GM12864 (cell line): Measurements from ENCODE around the gene MOCS2.

Experiments
- DNase-seq: peaks from one replicate; pipeline ENCODE4 v3.0.0-alpha.2; 2011; ENCODE audit warnings: low read depth
- H3K4me3 ChIP-seq: 2 replicates; pipeline ENCODE4 v1.5.1; 2011; ENCODE audit warnings: mild to moderate bottlenecking, low read depth, low read length, control low read depth
- CTCF ChIP-seq: IDR thresholded peaks from 2 replicates; pipeline ENCODE4 v1.5.1; 2011; ENCODE audit warnings: low read depth, mild to moderate bottlenecking, moderate library complexity, low read length, control low read depth, inconsistent platforms; ENCODE audit errors: missing control alignments

MOCS2 gene

GRCh38 chr5:53095931-53096525 lies 13.5 kb downstream of the MOCS2 start:
- peak; percentile 40 for DNase-seq
- peak; percentile 72 for TF ChIP-seq CTCF
- no peak overlapping the region for H3K4me3 ChIP-seq

GRCh38 chr5:53095217-53095616 lies 14.3 kb downstream of the MOCS2 start:
- H3K4me3 ChIP-seq: no peak overlapping the region
- DNase-seq: no peak
- TF ChIP-seq CTCF: no peak

GRCh38 chr5:53092242-53092641 lies 17.3 kb downstream of the MOCS2 start:
- TF ChIP-seq CTCF: no peak
- no peak overlapping the region for H3K4me3 ChIP-seq
- no peak for DNase-seq

GRCh38 chr5:53091289-53091688 lies 18.3 kb downstream of the MOCS2 start:
- TF ChIP-seq CTCF: no peak
- no peak overlapping the region for H3K4me3 ChIP-seq
- DNase-seq: no peak

DNA sequence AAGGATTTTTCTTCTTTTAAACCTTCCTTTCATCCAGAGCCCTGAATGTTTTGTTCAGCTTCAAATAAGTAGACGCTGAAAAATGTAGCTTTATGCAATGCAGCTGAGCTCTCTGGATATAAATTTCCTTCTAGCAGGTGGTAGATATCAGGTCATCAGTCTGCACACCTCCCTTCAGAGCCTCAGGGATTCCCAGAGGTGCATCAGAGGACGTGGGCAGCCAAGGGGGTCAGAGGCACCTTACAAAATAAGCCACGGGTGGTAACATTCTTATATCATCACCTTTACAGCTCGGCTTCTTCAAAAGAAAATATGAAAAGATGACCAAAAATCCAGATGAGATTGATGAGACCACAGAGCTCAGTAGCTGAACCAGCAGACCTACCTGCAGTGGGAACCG lies 19.3 kb downstream of the MOCS2 start:
- H3K4me3 ChIP-seq: no peak overlapping the region
- DNase-seq: no peak
- TF ChIP-seq CTCF: no peak

DNA sequence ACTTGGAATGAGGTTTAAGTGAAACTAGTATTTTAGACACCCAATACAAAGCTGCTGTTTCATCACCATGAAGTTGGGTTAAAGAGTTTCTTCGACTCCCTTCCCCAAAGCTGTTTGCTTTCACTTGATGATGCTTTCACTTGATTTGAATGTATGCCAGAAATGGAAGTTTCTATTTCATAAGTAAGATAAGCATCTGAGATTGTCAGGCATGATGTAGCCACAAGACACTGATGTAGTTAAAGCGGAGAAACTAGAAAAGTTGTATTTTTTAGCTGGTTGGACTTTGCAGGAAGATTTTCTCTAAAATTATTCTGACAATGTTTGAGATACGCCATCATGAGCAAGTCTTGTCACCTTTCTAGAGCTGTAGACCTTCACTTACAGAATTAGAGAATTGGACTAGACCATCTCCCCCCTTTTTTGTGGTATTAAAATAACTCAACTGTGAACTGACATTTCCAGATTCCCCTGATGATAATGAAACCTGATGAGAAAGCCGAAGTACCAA lies 20.0 kb downstream of the MOCS2 start:
- H3K4me3 ChIP-seq: no peak overlapping the region
- peak; percentile 33 for DNase-seq
- TF ChIP-seq CTCF: no peak

DNA sequence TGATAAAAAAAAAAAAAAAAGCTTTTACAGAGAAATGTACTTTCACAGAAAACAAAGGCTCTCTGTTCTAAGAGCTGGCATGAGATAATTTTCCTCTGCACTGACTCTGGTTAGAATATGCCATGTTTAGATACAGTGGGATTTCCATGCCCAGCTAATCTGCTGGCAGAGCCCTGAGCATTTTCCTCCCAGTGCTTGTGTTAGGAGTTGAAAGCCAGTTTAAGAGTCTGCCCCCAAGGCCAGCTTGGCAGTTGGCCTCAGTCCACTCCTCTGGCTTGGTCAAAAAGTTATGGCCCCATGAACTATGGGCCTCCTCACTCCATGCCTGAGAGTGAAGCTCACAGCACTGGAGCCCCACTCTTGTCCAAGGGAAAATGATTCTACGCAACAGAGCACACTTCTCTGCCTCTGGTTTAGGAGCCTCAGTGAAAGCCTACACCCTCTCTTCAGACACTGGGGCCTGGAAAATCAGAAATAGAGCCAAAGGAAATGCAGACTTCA lies 21.9 kb downstream of the MOCS2 start:
- TF ChIP-seq CTCF: no peak
- no peak overlapping the region for H3K4me3 ChIP-seq
- no peak for DNase-seq
